ENCODE measurements around the gene MTMR3. TPM values are rescaled to one million over a fixed set of nuclear protein-coding genes. Genes with fewer than 3 reads are reported as not detected.

The MTMR3 gene
- total RNA-seq, 1 experiment from 2014 or later, result 27.0 TPM

DNA sequence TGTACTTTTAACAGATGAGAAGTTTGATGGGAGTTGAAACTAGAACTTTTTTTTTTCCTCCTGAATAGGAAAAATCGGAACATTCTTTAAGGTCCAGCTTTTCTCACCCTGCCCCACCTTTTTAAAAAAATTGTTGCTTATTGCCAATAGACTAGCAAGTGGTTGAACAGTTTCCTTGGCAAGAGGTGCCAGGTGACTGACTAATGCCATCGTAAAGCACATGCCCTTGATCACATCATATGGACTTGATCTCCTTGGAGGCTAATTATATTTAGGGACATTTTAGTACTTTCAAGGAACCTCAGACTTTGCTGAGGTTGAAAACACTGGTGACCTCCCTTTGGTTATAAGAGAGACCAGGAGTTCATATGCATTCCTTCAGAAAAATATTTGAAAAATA, 57.6 kb downstream of the MTMR3 start:
- Histone ChIP-seq H3K27ac (ENCODE audit: low read depth, low read length) (no peak overlapping the region), H3K9me3 (ENCODE audit: control insufficient read depth in 1 of 2, insufficient read depth in 1 of 2, low read depth in 1 of 2, low read length in 2 of 2) (peaks cover 5 to 11% of the 10 kb centered on the region in 2 experiments; a peak in 2 of 4 replicates), H3K4me3 (replicated peaks in 1 of 2; ENCODE audit: low read depth in 1 of 2, low read length in 2 of 2) (no peak overlapping the region), H2AFZ (ENCODE audit: low read depth, low read length, poor library complexity, severe bottlenecking) (no peak overlapping the region), H3K36me3 (ENCODE audit: control insufficient read depth in 1 of 2, insufficient read depth in 2 of 2, low read length in 2 of 2) (no peaks in the 10 kb centered on the region), H3K27me3 (ENCODE audit: insufficient read depth, low read length) (no peaks in the 10 kb centered on the region), H4K20me1 (ENCODE audit: insufficient read depth) (no peaks in the 10 kb centered on the region), H3K9me2 (ENCODE audit: insufficient read depth) (no peaks in the 10 kb centered on the region), H3K79me2 (ENCODE audit: insufficient read depth, low read length) (peaks cover 37% of the 10 kb centered on the region), H3K4me1 (ENCODE audit: control insufficient read depth in 1 of 2, insufficient read depth in 2 of 2, low read length in 2 of 2) (no peaks in the 10 kb centered on the region), H3K9ac (ENCODE audit: low read length) (no peak overlapping the region), H3K4me2 (ENCODE audit: low read length) (no peak overlapping the region)
- ATAC-seq (no peak), DNase-seq (ENCODE audit: low read depth, low spot score) (no peak)
- ChIA-PET RAD21 (ENCODE audit: low non-redundant PET in 1 of 2, low total read pairs in 2 of 2, uncharacterized antibody in 2 of 2, unreplicated experiment in 2 of 2) (no interaction called here), CTCF (no interaction called here), POLR2A (no interaction called here)
- no TSS peak for BruUV-seq (replicated peaks)
- intact Hi-C loops (cut with micrococcal nuclease), result no loop called here
- TF ChIP-seq JUND (IDR thresholded peaks at IDR 0.05), result no peak
- no peak for TF ChIP-seq SRF (IDR thresholded peaks at IDR 0.05; ENCODE audit: low read depth)
- no peak for TF ChIP-seq ZNF274 (IDR thresholded peaks at IDR 0.05; ENCODE audit: low read depth, low read length)
- TF ChIP-seq EGR1 (IDR thresholded peaks at IDR 0.05; ENCODE audit: low read depth), result no peak
- TF ChIP-seq SIN3A (IDR thresholded peaks at IDR 0.05; ENCODE audit: low read depth), result no peak
- TF ChIP-seq, protein P1, sequence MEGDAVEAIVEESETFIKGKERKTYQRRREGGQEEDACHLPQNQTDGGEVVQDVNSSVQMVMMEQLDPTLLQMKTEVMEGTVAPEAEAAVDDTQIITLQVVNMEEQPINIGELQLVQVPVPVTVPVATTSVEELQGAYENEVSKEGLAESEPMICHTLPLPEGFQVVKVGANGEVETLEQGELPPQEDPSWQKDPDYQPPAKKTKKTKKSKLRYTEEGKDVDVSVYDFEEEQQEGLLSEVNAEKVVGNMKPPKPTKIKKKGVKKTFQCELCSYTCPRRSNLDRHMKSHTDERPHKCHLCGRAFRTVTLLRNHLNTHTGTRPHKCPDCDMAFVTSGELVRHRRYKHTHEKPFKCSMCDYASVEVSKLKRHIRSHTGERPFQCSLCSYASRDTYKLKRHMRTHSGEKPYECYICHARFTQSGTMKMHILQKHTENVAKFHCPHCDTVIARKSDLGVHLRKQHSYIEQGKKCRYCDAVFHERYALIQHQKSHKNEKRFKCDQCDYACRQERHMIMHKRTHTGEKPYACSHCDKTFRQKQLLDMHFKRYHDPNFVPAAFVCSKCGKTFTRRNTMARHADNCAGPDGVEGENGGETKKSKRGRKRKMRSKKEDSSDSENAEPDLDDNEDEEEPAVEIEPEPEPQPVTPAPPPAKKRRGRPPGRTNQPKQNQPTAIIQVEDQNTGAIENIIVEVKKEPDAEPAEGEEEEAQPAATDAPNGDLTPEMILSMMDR (IDR thresholded peaks at IDR 0.05 in 2 of 3, conservative IDR thresholded peaks at IDR 0.05 in 1 of 3; ENCODE audit: borderline replicate concordance in 1 of 3, insufficient read depth in 1 of 3, low read depth in 2 of 3, low read length in 2 of 3), result no peak
- no peak for TF ChIP-seq YY1 (IDR thresholded peaks at IDR 0.05; ENCODE audit: extremely low read depth, insufficient replicate concordance, low read depth, low read length)
- no peak for TF ChIP-seq FOSL1 (IDR thresholded peaks at IDR 0.05; ENCODE audit: low read depth)
- no peak for TF ChIP-seq RAD21 (IDR thresholded peaks at IDR 0.05; ENCODE audit: low read depth)
- TF ChIP-seq, protein P2, sequence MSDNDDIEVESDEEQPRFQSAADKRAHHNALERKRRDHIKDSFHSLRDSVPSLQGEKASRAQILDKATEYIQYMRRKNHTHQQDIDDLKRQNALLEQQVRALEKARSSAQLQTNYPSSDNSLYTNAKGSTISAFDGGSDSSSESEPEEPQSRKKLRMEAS (IDR thresholded peaks at IDR 0.05), result no peak
- no peak for TF ChIP-seq SP1 (IDR thresholded peaks at IDR 0.05; ENCODE audit: low read depth)
- TF ChIP-seq, protein P3, sequence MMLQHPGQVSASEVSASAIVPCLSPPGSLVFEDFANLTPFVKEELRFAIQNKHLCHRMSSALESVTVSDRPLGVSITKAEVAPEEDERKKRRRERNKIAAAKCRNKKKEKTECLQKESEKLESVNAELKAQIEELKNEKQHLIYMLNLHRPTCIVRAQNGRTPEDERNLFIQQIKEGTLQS (IDR thresholded peaks at IDR 0.05), result no peak
- no peak for TF ChIP-seq ZFX (IDR thresholded peaks at IDR 0.05)
- no peak for TF ChIP-seq EZH2phosphoT487 (IDR thresholded peaks at IDR 0.05; ENCODE audit: borderline replicate concordance)
- TF ChIP-seq TCF7L2 (IDR thresholded peaks at IDR 0.05; ENCODE audit: borderline replicate concordance, extremely low read depth, insufficient read depth, insufficient read length), result no peak
- no peak for TF ChIP-seq CBX3 (IDR thresholded peaks at IDR 0.05; ENCODE audit: low read depth)
- TF ChIP-seq, protein P4, sequence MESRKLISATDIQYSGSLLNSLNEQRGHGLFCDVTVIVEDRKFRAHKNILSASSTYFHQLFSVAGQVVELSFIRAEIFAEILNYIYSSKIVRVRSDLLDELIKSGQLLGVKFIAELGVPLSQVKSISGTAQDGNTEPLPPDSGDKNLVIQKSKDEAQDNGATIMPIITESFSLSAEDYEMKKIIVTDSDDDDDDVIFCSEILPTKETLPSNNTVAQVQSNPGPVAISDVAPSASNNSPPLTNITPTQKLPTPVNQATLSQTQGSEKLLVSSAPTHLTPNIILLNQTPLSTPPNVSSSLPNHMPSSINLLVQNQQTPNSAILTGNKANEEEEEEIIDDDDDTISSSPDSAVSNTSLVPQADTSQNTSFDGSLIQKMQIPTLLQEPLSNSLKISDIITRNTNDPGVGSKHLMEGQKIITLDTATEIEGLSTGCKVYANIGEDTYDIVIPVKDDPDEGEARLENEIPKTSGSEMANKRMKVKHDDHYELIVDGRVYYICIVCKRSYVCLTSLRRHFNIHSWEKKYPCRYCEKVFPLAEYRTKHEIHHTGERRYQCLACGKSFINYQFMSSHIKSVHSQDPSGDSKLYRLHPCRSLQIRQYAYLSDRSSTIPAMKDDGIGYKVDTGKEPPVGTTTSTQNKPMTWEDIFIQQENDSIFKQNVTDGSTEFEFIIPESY (IDR thresholded peaks at IDR 0.05; ENCODE audit: extremely low read depth, insufficient replicate concordance, low read length), result no peak
- TF ChIP-seq, protein P5, sequence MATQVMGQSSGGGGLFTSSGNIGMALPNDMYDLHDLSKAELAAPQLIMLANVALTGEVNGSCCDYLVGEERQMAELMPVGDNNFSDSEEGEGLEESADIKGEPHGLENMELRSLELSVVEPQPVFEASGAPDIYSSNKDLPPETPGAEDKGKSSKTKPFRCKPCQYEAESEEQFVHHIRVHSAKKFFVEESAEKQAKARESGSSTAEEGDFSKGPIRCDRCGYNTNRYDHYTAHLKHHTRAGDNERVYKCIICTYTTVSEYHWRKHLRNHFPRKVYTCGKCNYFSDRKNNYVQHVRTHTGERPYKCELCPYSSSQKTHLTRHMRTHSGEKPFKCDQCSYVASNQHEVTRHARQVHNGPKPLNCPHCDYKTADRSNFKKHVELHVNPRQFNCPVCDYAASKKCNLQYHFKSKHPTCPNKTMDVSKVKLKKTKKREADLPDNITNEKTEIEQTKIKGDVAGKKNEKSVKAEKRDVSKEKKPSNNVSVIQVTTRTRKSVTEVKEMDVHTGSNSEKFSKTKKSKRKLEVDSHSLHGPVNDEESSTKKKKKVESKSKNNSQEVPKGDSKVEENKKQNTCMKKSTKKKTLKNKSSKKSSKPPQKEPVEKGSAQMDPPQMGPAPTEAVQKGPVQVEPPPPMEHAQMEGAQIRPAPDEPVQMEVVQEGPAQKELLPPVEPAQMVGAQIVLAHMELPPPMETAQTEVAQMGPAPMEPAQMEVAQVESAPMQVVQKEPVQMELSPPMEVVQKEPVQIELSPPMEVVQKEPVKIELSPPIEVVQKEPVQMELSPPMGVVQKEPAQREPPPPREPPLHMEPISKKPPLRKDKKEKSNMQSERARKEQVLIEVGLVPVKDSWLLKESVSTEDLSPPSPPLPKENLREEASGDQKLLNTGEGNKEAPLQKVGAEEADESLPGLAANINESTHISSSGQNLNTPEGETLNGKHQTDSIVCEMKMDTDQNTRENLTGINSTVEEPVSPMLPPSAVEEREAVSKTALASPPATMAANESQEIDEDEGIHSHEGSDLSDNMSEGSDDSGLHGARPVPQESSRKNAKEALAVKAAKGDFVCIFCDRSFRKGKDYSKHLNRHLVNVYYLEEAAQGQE (IDR thresholded peaks at IDR 0.05; ENCODE audit: low read depth), result no peak
- no peak for TF ChIP-seq CEBPB (IDR thresholded peaks at IDR 0.05; ENCODE audit: low read depth)

Data from HCT116 (cell line).